HG02623 (cell line): ENCODE data around the gene OTUD1.

Experiments
- ATAC-seq: cut with Tn5 transposase; IDR thresholded peaks from one replicate; pipeline ENCODE4 v1.9.1; 2021; ENCODE audit warnings: moderate library complexity; ENCODE audit not compliant: unreplicated experiment

OTUD1 gene

GRCh38 chr10:23421397-23421796 is 17.5 kb upstream of the OTUD1 start:
- no peak for ATAC-seq

DNA sequence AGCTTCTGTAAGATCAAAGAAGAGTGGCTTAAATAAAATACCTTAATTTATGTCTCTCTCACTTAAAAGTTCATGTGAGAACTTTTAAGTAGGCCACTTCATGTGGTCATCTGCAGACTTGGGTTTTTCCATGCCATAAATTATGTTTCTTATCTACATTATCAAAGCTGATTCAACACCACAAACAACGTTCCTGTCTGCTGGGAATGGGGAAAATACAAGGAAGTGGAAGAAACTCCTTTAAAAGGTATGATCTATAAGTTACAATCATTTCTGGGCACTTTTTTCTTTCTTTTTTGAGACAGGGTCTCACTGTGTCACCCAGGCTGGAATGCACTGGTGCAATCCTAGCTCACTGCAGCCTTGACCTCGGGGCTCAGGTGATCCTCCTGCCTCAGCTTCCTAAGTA is 16.9 kb upstream of the OTUD1 start:
- no peak for ATAC-seq

- no peak for ATAC-seq
Observed at GRCh38 chr10:23432166-23432565, 6.7 kb upstream of the OTUD1 start.

DNA sequence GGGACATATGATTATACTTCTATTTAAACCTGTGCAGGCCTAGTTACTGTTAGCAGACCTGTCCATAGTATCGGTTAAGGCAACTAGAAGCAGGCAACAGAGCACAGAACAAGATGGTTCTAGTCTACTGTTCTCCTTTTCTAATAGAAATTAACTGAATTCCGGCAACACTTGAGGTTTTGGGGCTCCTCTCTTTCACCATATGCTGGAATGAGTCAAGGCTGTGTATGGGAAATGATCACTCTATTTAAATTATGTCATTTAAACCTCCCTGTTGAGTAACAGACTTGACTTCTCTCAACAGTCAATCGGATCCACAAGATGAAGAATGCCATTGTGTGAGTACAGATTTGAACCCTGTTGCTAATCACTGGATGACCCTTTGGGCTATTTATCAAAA is 6.2 kb upstream of the OTUD1 start:
- no peak for ATAC-seq

DNA sequence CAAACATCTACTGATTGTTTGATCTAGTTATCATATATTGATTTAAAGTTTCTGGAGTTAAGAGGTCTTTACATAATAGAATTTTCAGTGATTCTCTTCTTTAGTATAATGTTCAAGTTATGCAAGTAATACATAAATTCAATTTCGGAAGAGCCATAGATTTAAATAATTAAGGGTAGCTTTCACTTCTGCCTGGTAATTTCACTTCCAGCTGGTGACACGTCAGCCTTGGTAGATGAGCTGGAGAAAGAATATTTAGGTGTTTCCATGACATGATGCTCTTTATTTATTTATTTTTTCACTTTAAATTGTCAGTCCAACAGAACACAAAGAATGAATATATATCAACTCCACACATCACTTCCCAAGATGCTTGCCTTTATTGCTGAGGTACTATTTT is 5.2 kb upstream of the OTUD1 start:
- ATAC-seq, result no peak

DNA sequence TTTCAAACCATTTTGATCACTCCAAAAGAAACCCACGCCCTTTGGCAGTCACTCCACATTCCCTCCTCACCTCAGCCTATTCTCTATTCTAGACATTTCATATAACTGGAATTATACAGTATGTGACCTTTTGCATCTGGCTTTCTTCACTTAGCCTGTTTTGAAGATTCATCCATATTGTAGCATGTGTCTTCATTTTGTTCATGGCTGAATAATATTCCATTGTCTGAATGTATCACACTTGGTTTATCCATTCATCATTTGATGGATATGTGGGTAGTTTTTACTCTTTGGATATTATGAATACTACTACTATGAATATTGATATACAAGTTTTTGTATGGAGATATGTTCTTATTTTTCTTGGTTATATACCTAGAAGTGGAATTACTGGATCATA is 3.5 kb upstream of the OTUD1 start:
- no peak for ATAC-seq

- ATAC-seq, result no peak
Observed at GRCh38 chr10:23436983-23437382, 1.9 kb upstream of the OTUD1 start.

GRCh38 chr10:23437963-23438546 is 820 bp upstream of the OTUD1 start:
- ATAC-seq, result no peak

GRCh38 chr10:23439452-23439960 is 631 bp downstream of the OTUD1 start:
- ATAC-seq, result peak; percentile 11

DNA sequence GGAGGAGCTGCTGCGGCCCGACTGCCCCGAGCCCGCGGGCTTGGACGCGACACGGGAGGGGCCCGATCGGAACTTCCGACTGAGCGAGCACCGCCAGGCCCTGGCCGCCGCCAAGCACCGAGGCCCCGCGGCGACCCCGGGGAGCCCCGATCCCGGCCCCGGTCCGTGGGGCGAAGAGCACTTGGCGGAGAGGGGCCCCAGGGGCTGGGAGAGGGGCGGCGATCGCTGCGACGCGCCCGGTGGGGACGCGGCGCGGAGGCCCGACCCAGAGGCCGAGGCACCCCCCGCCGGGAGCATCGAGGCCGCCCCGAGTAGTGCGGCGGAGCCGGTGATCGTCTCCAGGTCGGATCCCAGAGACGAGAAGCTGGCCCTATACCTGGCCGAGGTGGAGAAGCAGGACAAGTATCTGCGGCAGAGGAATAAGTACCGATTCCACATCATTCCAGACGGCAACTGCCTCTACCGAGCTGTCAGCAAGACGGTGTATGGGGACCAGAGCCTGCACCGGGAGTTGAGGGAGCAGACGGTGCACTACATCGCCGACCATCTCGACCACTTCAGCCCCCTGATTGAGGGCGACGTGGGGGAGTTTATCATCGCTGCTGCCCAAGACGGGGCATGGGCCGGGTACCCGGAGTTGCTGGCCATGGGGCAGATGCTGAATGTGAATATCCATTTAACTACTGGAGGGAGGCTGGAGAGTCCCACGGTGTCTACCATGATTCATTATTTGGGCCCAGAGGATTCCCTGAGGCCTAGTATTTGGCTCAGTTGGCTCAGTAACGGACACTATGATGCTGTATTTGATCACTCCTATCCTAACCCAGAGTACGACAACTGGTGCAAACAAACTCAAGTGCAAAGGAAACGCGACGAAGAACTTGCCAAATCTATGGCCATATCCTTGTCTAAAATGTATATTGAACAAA is 1.4 kb downstream of the OTUD1 start:
- ATAC-seq, result peak; percentile 15

DNA sequence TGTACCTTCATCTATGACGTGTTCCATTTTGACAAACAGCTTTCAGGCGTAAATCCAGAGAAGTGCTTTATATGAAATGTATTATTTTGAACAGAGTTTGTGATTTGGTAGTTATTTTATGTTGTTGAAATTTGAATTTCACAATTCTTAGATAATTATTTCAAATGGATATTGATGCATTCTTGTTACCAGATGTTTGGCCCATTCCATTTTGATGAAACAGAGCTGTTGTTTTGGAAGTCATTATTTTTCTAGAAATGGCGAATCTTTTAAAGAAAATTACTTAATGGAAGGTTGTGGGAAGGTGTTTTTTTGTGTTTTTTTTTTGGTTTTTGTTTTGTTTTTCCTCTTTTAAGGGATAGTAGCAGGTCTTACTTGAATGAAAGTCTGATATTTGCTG is 2.4 kb downstream of the OTUD1 start:
- no peak for ATAC-seq

- ATAC-seq, result no peak
Observed at GRCh38 chr10:23442936-23443335, 4.1 kb downstream of the OTUD1 start.

DNA sequence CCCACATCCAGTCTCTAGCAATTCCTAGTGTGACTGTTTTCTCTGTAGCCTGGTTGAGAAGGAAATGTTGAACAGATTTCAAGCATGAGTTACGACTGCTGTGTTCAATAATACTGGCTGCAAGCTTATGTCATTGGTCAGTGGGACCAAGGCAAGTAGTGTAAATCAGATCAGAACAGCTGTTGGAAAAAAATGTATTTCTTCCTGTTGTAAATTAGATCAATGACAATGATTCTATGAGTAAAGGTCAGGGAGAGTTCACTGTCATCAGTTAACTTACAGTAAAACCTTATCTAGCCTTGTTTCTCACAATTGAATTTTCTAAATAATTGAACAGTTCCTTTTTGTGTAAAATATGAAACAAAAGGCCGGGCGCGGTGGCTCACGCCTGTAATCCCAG is 6.7 kb downstream of the OTUD1 start:
- no peak for ATAC-seq

DNA sequence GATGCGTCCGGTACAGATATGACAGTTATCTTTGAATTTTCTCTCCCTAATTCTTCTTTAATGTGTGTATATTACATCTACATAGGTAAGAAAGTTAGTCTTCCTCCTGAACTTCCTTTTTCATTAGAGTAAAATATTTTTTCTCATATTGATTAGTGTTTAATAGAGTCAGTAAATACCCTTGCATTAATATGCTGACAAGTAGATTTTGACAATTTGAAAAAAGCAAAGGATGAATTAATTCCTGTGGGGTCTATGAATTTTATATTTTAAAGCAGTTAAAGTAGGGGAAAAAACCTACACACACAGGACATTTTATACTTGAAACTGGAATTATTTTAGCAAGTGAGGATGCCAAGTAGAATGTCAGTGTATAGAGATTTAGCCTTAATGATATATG is 9.4 kb downstream of the OTUD1 start:
- no peak for ATAC-seq

DNA sequence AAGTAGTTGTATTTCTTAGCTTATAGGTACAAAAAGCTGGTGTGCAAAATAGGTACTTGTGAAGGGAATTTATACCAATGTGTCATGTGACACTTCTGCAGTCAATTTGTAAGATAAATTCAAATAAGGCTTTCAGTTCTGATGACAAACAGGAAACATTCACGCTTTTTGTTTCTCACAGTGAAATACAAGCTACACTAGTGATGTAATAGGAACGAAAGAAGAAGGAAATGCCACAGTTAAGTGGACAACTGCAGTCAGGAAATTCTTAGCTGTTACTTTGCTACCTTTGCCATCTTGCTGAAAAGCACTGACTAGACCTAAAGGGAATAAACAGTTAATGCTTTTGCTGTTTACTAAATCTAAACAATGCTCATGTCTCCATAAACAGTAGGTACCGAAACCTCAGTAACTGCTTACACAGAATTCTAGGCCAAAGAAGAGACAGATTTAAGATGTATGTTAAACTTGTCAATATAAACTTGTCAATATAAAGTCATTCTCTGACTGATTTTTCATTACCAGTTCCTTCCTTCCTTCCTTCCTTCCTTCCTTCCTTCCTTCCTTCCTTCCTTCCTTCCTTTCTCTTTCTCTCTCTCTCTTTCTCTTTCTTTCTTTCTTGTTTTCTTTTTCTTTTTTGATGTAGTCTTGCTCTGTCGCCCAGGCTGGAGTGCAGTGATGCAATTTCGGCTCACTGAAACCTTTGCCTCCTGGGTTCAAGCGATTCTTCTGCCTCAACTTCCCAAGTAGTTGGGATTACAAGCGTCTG is 10.1 kb downstream of the OTUD1 start:
- peak; percentile 93 for ATAC-seq

- ATAC-seq, result no peak
Observed at GRCh38 chr10:23452033-23452655, 13.3 kb downstream of the OTUD1 start.

DNA sequence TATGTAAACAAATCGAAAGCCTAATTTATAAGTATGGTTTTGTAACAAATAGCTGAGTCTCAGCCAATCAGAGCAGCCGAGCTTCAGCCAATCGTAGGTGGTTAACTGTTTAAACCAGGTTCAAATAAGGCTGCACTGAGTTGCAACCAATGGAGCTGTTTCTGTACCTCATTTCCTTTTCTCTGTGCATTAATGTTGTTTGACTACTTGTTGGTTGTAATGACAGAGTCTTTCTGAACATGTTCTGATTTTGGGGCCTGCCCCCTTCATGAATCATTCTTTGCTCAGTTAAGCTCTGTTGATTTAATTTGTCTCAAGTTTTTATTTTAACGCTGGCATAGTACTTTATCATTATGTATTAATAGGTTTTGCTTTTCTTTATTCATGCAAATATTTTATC is 14.6 kb downstream of the OTUD1 start:
- ATAC-seq, result no peak

DNA sequence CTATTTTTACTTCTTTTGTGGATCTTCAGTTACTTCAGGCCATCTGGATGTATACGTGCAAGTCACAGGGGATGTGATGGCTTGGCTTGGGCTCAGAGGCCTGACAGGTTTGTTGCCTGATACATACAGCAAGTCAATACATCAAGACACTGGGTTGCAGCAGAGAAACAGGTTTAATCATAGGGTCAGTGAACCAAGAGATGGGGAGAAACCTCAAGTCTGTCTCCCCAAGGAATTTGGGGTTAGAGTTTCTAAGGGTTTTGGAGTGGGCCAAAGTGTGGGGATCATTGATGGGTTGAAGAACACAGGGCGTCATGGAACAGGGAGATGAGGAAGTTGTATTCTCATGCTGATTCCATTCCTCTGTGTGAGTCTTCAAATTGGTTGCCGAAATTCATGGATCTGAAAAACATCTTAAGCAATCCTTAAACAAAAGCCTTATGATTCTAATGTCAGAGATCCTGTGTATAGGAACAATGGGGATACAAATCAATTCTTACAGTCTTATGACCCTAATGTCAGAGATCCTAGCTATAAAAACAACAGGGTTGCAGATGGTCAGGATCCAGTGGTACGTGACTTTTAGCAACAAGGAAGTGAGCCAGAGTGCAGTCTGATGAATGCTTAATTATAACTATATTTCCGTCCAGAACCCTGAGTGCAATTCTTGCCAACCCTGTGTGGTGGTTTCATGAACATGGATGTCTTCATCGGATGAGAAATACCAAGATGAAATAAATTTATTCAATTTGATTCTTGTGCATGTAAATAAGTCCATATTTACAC is 18.9 kb downstream of the OTUD1 start:
- ATAC-seq, result no peak

GRCh38 chr10:23459308-23459939 is 20.5 kb downstream of the OTUD1 start:
- ATAC-seq, result no peak

DNA sequence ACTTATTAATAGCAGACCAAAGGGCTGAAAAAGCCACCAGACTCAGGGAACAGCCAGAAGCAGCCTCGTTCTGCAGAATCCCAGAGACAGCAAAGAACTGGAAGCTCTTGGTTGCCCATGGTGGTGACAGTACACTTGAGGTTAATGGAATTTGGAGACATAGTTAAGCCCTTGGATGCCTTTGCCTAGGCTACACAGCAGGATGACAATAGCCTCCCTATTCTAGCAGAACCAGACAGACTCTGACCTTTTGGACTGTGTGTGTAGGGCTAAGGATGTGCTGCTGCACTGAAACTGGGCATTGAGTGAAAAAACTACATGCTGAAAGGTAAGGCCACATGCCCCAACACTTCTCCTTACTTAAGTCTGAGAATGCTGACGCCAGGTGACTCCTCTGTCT is 22.7 kb downstream of the OTUD1 start:
- ATAC-seq, result no peak
